WTC11 (cell line): Measurements from ENCODE around the gene SLC10A7. TPM values are rescaled to one million over a fixed set of nuclear protein-coding genes. Genes with fewer than 3 reads are reported as not detected.

Source experiments
- ATAC-seq: fragments of 200-7000 bp; cut with Tn5 transposase; 2 replicates; pipeline ENCODE4 v1.10.0; 2021; ENCODE audit warnings: mild to moderate bottlenecking, moderate library complexity
- CTCF ChIA-PET: fragments of 300-600 bp; sonication (Branson Sonifier 250); formaldehyde crosslinking; loops from one replicate; lab custom pipeline; 2021; ENCODE audit warnings: antibody characterized with exemption; lab: Charles Lee
- POLR2A ChIA-PET: fragments of 350-600 bp; sonication (Branson Sonifier 250); formaldehyde crosslinking; loops from one replicate; lab custom pipeline; 2021; ENCODE audit warnings: antibody characterized with exemption; lab: Charles Lee
- DNase-seq: peaks from one replicate; pipeline ENCODE4 v3.0.0; 2021; ENCODE audit warnings: low spot score
- H3K27ac Mint-ChIP-seq: 2 replicates; pipeline ENCODE4 v1.8.0; 2021; ENCODE audit warnings: mixed read lengths
- H3K27me3 Mint-ChIP-seq: 2 replicates; pipeline ENCODE4 v1.8.0; 2021; ENCODE audit warnings: low read depth, mild to moderate bottlenecking, moderate library complexity, mixed read lengths
- H3K36me3 Mint-ChIP-seq: 2 replicates; pipeline ENCODE4 v1.8.0; 2021; ENCODE audit warnings: mixed read lengths
- H3K4me1 Mint-ChIP-seq: 2 replicates; pipeline ENCODE4 v1.8.0; 2022; ENCODE audit warnings: mixed read lengths
- H3K4me3 Mint-ChIP-seq: 2 replicates; pipeline ENCODE4 v1.8.0; 2021; ENCODE audit warnings: mild to moderate bottlenecking, moderate library complexity, mixed read lengths
- H3K9me3 Mint-ChIP-seq: 2 replicates; pipeline ENCODE4 v1.8.0; 2021; ENCODE audit warnings: mixed read lengths
- CREB1 ChIP-seq: sonication (generic); formaldehyde crosslinking; IDR thresholded peaks from 2 replicates; pipeline ENCODE4 v1.8.0; 2023; ENCODE audit warnings: mild to moderate bottlenecking, missing genetic modification reagents
- CREM ChIP-seq: sonication (generic); formaldehyde crosslinking; IDR thresholded peaks from 2 replicates; pipeline ENCODE4 v1.8.1; 2022; ENCODE audit warnings: mild to moderate bottlenecking, missing genetic modification reagents, moderate library complexity
- ESRRA ChIP-seq: sonication (generic); formaldehyde crosslinking; IDR thresholded peaks from 2 replicates; pipeline ENCODE4 v1.8.1; 2022; ENCODE audit warnings: mild to moderate bottlenecking, missing genetic modification reagents, borderline replicate concordance
- FOXK1 ChIP-seq: sonication (generic); formaldehyde crosslinking; IDR thresholded peaks from 2 replicates; pipeline ENCODE4 v1.8.0; 2022; ENCODE audit warnings: mild to moderate bottlenecking, moderate library complexity, missing genetic modification reagents
- GRHL2 ChIP-seq: fragments of 250-450 bp; sonication (Bioruptor Pico); IDR thresholded peaks from 2 replicates; pipeline ENCODE4 v1.8.0; 2022; ENCODE audit warnings: mild to moderate bottlenecking, moderate library complexity; ENCODE audit not compliant: insufficient replicate concordance, severe bottlenecking
- JUN ChIP-seq: sonication (generic); formaldehyde crosslinking; IDR thresholded peaks from 2 replicates; pipeline ENCODE4 v1.8.0; 2023; ENCODE audit warnings: mild to moderate bottlenecking, missing genetic modification reagents
- KAT7 ChIP-seq: sonication (generic); formaldehyde crosslinking; IDR thresholded peaks from 2 replicates; pipeline ENCODE4 v1.8.1; 2023; ENCODE audit warnings: missing genetic modification reagents, mild to moderate bottlenecking, borderline replicate concordance
- MXD4 ChIP-seq: fragments of 250-450 bp; sonication (Bioruptor Pico); IDR thresholded peaks from 2 replicates; pipeline ENCODE4 v1.8.0; 2021; ENCODE audit warnings: mild to moderate bottlenecking, moderate library complexity, borderline replicate concordance
- NFATC4 ChIP-seq: fragments of 250-450 bp; sonication (Bioruptor Pico); IDR thresholded peaks from 2 replicates; pipeline ENCODE4 v1.9.0; 2021; ENCODE audit warnings: mild to moderate bottlenecking
- NFE2L1 ChIP-seq: sonication (generic); formaldehyde crosslinking; IDR thresholded peaks from 2 replicates; pipeline ENCODE4 v1.8.1; 2023; ENCODE audit warnings: missing genetic modification reagents
- NFYB ChIP-seq: sonication (generic); formaldehyde crosslinking; conservative IDR thresholded peaks from 2 replicates; pipeline ENCODE4 v1.8.0; 2022; ENCODE audit warnings: low read depth, missing genetic modification reagents
- NR1H2 ChIP-seq: sonication (generic); formaldehyde crosslinking; IDR thresholded peaks from 2 replicates; pipeline ENCODE4 v1.9.0; 2021; ENCODE audit warnings: mild to moderate bottlenecking, moderate library complexity, missing genetic modification reagents
- NR2C2 ChIP-seq: sonication (generic); formaldehyde crosslinking; IDR thresholded peaks from 2 replicates; pipeline ENCODE4 v1.8.0; 2022; ENCODE audit warnings: mild to moderate bottlenecking, missing genetic modification reagents
- NR3C1 ChIP-seq: sonication (generic); formaldehyde crosslinking; conservative IDR thresholded peaks from 2 replicates; pipeline ENCODE4 v1.8.1; 2023; ENCODE audit warnings: low read depth, mild to moderate bottlenecking, missing genetic modification reagents
- SMAD4 ChIP-seq: sonication (generic); formaldehyde crosslinking; IDR thresholded peaks from 2 replicates; pipeline ENCODE4 v1.8.0; 2022; ENCODE audit warnings: mild to moderate bottlenecking, missing genetic modification reagents
- SP1 ChIP-seq: sonication (generic); formaldehyde crosslinking; conservative IDR thresholded peaks from 2 replicates; pipeline ENCODE4 v1.8.1; 2022; ENCODE audit warnings: missing genetic modification reagents
- TEAD1 ChIP-seq: sonication (generic); formaldehyde crosslinking; IDR thresholded peaks from 2 replicates; pipeline ENCODE4 v1.8.0; 2022; ENCODE audit warnings: mild to moderate bottlenecking, missing genetic modification reagents
- TP53 ChIP-seq: sonication (generic); formaldehyde crosslinking; IDR thresholded peaks from 2 replicates; pipeline ENCODE4 v1.8.1; 2023; ENCODE audit warnings: mild to moderate bottlenecking, missing genetic modification reagents
- ZNF396 ChIP-seq: fragments of 250-450 bp; sonication (Bioruptor Pico); IDR thresholded peaks from 2 replicates; pipeline ENCODE4 v1.8.0; 2021; ENCODE audit warnings: mild to moderate bottlenecking, moderate library complexity, borderline replicate concordance
- total RNA-seq: library from RNA; stranded (reverse); gene quantifications from 3 replicates; pipeline ENCODE4 v1.2.3, GENCODE V29; 2021
- TF ChIP-seq, protein P1 (sequence below): sonication (generic); formaldehyde crosslinking; IDR thresholded peaks from 2 replicates; pipeline ENCODE4 v1.8.0; 2022; ENCODE audit warnings: mild to moderate bottlenecking, missing genetic modification reagents
- TF ChIP-seq, protein P2 (sequence below): sonication (generic); formaldehyde crosslinking; conservative IDR thresholded peaks from 2 replicates; pipeline ENCODE4 v1.8.1; 2022; ENCODE audit warnings: mild to moderate bottlenecking, missing genetic modification reagents
- TF ChIP-seq, protein P3 (sequence below): sonication (generic); formaldehyde crosslinking; IDR thresholded peaks from 2 replicates; pipeline ENCODE4 v1.8.1; 2023; ENCODE audit warnings: mild to moderate bottlenecking, missing genetic modification reagents, moderate library complexity
- TF ChIP-seq, protein P4 (sequence below): sonication (generic); formaldehyde crosslinking; IDR thresholded peaks from 2 replicates; pipeline ENCODE4 v1.8.0; 2022; ENCODE audit warnings: missing genetic modification reagents
- TF ChIP-seq, protein P5 (sequence below): sonication (generic); formaldehyde crosslinking; IDR thresholded peaks from 2 replicates; pipeline ENCODE4 v1.8.0; 2023; ENCODE audit warnings: mild to moderate bottlenecking, missing genetic modification reagents
- TF ChIP-seq, protein P6 (sequence below): sonication (generic); formaldehyde crosslinking; IDR thresholded peaks from 2 replicates; pipeline ENCODE4 v1.8.0; 2023; ENCODE audit warnings: missing genetic modification reagents

SLC10A7 gene
- total RNA-seq, 1 experiment from 2014 or later, result 5.0 TPM

DNA sequence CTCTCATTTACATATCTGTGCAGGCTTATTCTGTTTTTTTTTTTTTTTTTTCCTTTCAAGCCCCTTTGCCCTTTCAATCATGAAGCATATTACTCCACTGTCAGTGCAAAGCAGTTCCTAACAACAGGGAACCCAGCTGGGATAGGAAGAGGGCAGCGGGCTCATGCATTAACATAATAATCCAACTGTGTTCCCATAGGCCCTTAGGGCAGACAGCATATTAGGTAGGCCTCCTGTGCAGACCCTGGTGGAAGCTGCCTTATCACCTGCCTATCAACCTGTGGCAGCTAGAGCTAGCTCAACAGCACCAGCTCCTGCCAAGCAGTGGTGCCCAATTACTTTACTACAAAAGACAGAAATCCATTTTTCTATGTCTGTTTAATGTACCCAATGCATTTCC is 49.3 kb downstream of the SLC10A7 start:
- peak; percentile 100 for ATAC-seq
- POLR2A ChIA-PET, result interaction anchor here (0.7 kb wide), 1 partner anchor 274 kb away, joined by 4 read pairs; no protein-coding TSS in a partner anchor
- 0 out of 2 replicates have a peak overlapping the region, but pooled peaks have one; percentile 32 for H3K27ac Mint-ChIP-seq
- 0 out of 2 replicates have a peak, but pooled peaks have one; percentile 18 for TF ChIP-seq FOXK1 (CRISPR knock-in tag)
- TF ChIP-seq, protein P1, sequence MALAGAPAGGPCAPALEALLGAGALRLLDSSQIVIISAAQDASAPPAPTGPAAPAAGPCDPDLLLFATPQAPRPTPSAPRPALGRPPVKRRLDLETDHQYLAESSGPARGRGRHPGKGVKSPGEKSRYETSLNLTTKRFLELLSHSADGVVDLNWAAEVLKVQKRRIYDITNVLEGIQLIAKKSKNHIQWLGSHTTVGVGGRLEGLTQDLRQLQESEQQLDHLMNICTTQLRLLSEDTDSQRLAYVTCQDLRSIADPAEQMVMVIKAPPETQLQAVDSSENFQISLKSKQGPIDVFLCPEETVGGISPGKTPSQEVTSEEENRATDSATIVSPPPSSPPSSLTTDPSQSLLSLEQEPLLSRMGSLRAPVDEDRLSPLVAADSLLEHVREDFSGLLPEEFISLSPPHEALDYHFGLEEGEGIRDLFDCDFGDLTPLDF (CRISPR knock-in tag), result no peak
- TF ChIP-seq, all 79 proteins: peak for 1
- H3K4me3 Mint-ChIP-seq, result no peak overlapping the region
- no peaks in the 10 kb centered on the region for H3K27me3 Mint-ChIP-seq
- peak; percentile 30 for DNase-seq
- H3K9me3 Mint-ChIP-seq, result no peaks in the 10 kb centered on the region
- no peaks in the 10 kb centered on the region for H3K36me3 Mint-ChIP-seq
- H3K4me1 Mint-ChIP-seq, result peaks cover 33% of the 10 kb centered on the region
- CTCF ChIA-PET, result no interaction called here

DNA sequence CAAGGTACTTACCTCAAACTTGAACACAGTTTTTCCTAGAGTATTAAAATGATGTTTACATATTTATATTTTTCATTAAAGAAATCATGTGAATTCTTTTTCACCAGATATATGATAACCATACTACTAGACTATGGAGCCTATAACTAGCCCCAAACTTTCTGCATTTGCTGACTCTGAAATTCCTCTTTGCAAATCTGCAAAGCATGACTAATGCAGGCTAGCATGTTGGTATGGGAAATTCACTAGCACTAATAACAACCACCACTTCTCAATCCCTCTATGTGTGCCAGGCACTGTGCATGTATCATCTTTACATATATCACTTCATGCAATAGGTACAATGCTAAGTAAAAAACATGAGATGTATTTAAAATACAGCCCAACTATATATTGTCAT is 51.1 kb downstream of the SLC10A7 start:
- ATAC-seq (no peak), DNase-seq (no peak)
- ChIA-PET POLR2A (no interaction called here), CTCF (no interaction called here)
- peaks cover 24% of the 10 kb centered on the region for H3K4me1 Mint-ChIP-seq
- no peaks in the 10 kb centered on the region for H3K27me3 Mint-ChIP-seq
- H3K36me3 Mint-ChIP-seq, result no peaks in the 10 kb centered on the region
- TF ChIP-seq FOXK1 (CRISPR knock-in tag) (no peak), NFYB (no peak), TP53 (CRISPR knock-in tag) (no peak), NFATC4 (CRISPR knock-in tag) (no peak), KAT7 (no peak), ESRRA (CRISPR knock-in tag) (no peak)
- TF ChIP-seq, protein P2, sequence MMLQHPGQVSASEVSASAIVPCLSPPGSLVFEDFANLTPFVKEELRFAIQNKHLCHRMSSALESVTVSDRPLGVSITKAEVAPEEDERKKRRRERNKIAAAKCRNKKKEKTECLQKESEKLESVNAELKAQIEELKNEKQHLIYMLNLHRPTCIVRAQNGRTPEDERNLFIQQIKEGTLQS, result no peak
- TF ChIP-seq, all 79 proteins: peak for 0
- Mint-ChIP-seq H3K9me3 (no peaks in the 10 kb centered on the region), H3K4me3 (no peak overlapping the region), H3K27ac (no peak overlapping the region)

DNA sequence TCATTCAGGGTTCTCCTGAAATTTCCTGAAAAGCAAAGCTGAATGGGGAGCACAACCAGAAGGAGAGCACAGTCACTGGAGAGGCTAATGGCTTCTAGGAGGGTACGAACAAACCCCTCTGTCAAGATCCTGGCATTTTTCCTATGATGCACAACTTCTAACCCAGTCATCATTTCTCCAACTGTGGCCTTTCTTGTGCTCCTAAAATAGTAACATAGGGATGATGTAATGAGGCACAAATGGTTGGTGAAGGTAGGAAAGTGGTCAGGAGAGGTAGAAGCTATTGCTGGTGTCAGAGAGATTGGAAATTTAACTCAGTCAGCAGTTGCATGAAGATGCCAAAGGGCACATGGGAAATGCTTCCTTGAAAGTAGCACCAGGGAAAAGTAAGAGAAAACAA is 52.7 kb downstream of the SLC10A7 start:
- no peaks in the 10 kb centered on the region for H3K36me3 Mint-ChIP-seq
- ChIA-PET CTCF (no interaction called here), POLR2A (no interaction called here)
- no peaks in the 10 kb centered on the region for H3K27me3 Mint-ChIP-seq
- ATAC-seq (no peak), DNase-seq (no peak)
- H3K4me3 Mint-ChIP-seq, result no peak overlapping the region
- H3K27ac Mint-ChIP-seq, result no peak overlapping the region
- peaks cover 21% of the 10 kb centered on the region for H3K4me1 Mint-ChIP-seq
- H3K9me3 Mint-ChIP-seq, result no peaks in the 10 kb centered on the region
- TF ChIP-seq CREB1 (CRISPR knock-in tag), result no peak
- TF ChIP-seq, protein P3, sequence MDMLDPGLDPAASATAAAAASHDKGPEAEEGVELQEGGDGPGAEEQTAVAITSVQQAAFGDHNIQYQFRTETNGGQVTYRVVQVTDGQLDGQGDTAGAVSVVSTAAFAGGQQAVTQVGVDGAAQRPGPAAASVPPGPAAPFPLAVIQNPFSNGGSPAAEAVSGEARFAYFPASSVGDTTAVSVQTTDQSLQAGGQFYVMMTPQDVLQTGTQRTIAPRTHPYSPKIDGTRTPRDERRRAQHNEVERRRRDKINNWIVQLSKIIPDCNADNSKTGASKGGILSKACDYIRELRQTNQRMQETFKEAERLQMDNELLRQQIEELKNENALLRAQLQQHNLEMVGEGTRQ (CRISPR knock-in tag), result no peak
- TF ChIP-seq SP1 (CRISPR knock-in tag), result no peak
- no peak for TF ChIP-seq ZNF396 (CRISPR knock-in tag)
- TF ChIP-seq NR1H2 (CRISPR knock-in tag), result no peak
- TF ChIP-seq JUN (CRISPR knock-in tag), result no peak
- TF ChIP-seq CREM, result no peak
- no peak for TF ChIP-seq NFE2L1 (CRISPR knock-in tag)
- TF ChIP-seq, protein P4, sequence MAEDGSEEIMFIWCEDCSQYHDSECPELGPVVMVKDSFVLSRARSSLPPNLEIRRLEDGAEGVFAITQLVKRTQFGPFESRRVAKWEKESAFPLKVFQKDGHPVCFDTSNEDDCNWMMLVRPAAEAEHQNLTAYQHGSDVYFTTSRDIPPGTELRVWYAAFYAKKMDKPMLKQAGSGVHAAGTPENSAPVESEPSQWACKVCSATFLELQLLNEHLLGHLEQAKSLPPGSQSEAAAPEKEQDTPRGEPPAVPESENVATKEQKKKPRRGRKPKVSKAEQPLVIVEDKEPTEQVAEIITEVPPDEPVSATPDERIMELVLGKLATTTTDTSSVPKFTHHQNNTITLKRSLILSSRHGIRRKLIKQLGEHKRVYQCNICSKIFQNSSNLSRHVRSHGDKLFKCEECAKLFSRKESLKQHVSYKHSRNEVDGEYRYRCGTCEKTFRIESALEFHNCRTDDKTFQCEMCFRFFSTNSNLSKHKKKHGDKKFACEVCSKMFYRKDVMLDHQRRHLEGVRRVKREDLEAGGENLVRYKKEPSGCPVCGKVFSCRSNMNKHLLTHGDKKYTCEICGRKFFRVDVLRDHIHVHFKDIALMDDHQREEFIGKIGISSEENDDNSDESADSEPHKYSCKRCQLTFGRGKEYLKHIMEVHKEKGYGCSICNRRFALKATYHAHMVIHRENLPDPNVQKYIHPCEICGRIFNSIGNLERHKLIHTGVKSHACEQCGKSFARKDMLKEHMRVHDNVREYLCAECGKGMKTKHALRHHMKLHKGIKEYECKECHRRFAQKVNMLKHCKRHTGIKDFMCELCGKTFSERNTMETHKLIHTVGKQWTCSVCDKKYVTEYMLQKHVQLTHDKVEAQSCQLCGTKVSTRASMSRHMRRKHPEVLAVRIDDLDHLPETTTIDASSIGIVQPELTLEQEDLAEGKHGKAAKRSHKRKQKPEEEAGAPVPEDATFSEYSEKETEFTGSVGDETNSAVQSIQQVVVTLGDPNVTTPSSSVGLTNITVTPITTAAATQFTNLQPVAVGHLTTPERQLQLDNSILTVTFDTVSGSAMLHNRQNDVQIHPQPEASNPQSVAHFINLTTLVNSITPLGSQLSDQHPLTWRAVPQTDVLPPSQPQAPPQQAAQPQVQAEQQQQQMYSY (CRISPR knock-in tag), result no peak
- TF ChIP-seq GRHL2 (CRISPR knock-in tag), result no peak
- TF ChIP-seq, protein P5, sequence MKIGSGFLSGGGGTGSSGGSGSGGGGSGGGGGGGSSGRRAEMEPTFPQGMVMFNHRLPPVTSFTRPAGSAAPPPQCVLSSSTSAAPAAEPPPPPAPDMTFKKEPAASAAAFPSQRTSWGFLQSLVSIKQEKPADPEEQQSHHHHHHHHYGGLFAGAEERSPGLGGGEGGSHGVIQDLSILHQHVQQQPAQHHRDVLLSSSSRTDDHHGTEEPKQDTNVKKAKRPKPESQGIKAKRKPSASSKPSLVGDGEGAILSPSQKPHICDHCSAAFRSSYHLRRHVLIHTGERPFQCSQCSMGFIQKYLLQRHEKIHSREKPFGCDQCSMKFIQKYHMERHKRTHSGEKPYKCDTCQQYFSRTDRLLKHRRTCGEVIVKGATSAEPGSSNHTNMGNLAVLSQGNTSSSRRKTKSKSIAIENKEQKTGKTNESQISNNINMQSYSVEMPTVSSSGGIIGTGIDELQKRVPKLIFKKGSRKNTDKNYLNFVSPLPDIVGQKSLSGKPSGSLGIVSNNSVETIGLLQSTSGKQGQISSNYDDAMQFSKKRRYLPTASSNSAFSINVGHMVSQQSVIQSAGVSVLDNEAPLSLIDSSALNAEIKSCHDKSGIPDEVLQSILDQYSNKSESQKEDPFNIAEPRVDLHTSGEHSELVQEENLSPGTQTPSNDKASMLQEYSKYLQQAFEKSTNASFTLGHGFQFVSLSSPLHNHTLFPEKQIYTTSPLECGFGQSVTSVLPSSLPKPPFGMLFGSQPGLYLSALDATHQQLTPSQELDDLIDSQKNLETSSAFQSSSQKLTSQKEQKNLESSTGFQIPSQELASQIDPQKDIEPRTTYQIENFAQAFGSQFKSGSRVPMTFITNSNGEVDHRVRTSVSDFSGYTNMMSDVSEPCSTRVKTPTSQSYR (CRISPR knock-in tag), result no peak
- TF ChIP-seq NR2C2, result no peak
- no peak for TF ChIP-seq MXD4 (CRISPR knock-in tag)
- no peak for TF ChIP-seq NR3C1
- TF ChIP-seq NFATC4 (CRISPR knock-in tag), result no peak
- no peak for TF ChIP-seq TEAD1 (CRISPR knock-in tag)
- TF ChIP-seq, protein P6, sequence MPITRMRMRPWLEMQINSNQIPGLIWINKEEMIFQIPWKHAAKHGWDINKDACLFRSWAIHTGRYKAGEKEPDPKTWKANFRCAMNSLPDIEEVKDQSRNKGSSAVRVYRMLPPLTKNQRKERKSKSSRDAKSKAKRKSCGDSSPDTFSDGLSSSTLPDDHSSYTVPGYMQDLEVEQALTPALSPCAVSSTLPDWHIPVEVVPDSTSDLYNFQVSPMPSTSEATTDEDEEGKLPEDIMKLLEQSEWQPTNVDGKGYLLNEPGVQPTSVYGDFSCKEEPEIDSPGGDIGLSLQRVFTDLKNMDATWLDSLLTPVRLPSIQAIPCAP (CRISPR knock-in tag), result no peak
- no peak for TF ChIP-seq SMAD4
